Karpas-422 (cell line): ENCODE measurements around the gene PUS3. TPM values are rescaled to one million over a fixed set of nuclear protein-coding genes. Genes with fewer than 3 reads are reported as not detected.
"Not testable (repeated sequence)": the region's sequence is repeated elsewhere in the genome, so short reads cannot be mapped to it uniquely, and the experiment has no call there.

Source experiments
- DNase-seq: peaks from one replicate; pipeline ENCODE4 v3.0.0-alpha.2; 2015
- H2AFZ ChIP-seq: fragments of 200-600 bp; sonication (generic); 2 replicates; pipeline ENCODE4 v1.6.1; 2014; ENCODE audit warnings: antibody characterized with exemption, low read length, mixed read lengths
- H3K27ac ChIP-seq: fragments of 200-600 bp; sonication (generic); 2 replicates; pipeline ENCODE4 v1.5.1; 2014; ENCODE audit warnings: mild to moderate bottlenecking, low read length, moderate library complexity
- H3K27me3 ChIP-seq: fragments of 200-600 bp; sonication (generic); 2 replicates; pipeline ENCODE4 v1.6.1; 2014; ENCODE audit warnings: low read length, mixed read lengths
- H3K36me3 ChIP-seq: fragments of 200-600 bp; sonication (generic); 2 replicates; pipeline ENCODE4 v1.6.1; 2014; ENCODE audit warnings: low read length, mixed read lengths; ENCODE audit not compliant: insufficient read depth
- H3K4me1 ChIP-seq: fragments of 200-600 bp; sonication (generic); 2 replicates; pipeline ENCODE4 v1.6.1; 2014; ENCODE audit warnings: mild to moderate bottlenecking, low read length, mixed read lengths
- H3K4me2 ChIP-seq: fragments of 200-600 bp; sonication (generic); 2 replicates; pipeline ENCODE4 v1.6.1; 2014; ENCODE audit warnings: low read length, low read depth, mild to moderate bottlenecking; ENCODE audit not compliant: poor library complexity, severe bottlenecking
- H3K4me3 ChIP-seq: fragments of 200-600 bp; sonication (generic); 2 replicates; pipeline ENCODE4 v1.5.1; 2014; ENCODE audit warnings: mild to moderate bottlenecking, antibody characterized with exemption, low read length, mixed read lengths
- H3K79me2 ChIP-seq: fragments of 200-600 bp; sonication (generic); 2 replicates; pipeline ENCODE4 v1.6.1; 2014; ENCODE audit warnings: mild to moderate bottlenecking, low read length, mixed read lengths
- H3K9ac ChIP-seq: fragments of 200-600 bp; sonication (generic); 2 replicates; pipeline ENCODE4 v1.6.0; 2014; ENCODE audit warnings: low read length
- H3K9me2 ChIP-seq: fragments of 200-600 bp; sonication (generic), shearing (Covaris generic); replicated peaks from 2 replicates; pipeline ENCODE4 v1.6.0; 2014; ENCODE audit warnings: mild to moderate bottlenecking, low read length, moderate library complexity; ENCODE audit not compliant: insufficient read depth
- H3K9me3 ChIP-seq: fragments of 300-700, 200-600 bp; sonication (generic); 2 replicates; pipeline ENCODE4 v1.6.1; 2014; ENCODE audit warnings: low read length, mixed read lengths
- H4K20me1 ChIP-seq: fragments of 200-600 bp; sonication (generic); 2 replicates; pipeline ENCODE4 v1.6.1; 2014; ENCODE audit warnings: mild to moderate bottlenecking, antibody characterized with exemption, low read length, low read depth; ENCODE audit not compliant: insufficient read depth
- total RNA-seq: library from RNA; depleted of rRNA; stranded (reverse); fragments of >200 nt; shearing (Covaris generic); gene quantifications from 2 replicates; pipeline ENCODE4 v1.2.3, GENCODE V29; 2014; ENCODE audit warnings: low replicate concordance

PUS3 gene
- total RNA-seq, 1 experiment from 2014 or later = 3.1 TPM

DNA sequence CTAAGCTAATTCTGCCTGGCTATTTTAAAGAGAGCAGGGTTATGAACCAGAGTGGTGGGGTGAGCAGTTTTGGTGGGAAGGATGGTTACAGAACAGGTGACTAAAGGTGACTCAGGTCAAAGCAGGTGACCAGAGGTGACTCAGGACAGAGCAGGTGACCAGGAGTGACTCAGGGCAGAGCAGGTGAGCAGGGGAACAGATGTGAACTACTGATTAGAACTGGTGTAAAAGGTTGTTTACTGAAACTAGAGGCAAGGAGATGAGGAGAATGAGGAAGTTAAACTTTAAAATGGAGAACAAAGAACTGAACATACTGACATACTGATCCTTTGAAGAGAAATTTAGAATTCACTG, 30.9 kb downstream of the PUS3 start:
- H3K4me1 ChIP-seq = no peaks in the 10 kb centered on the region
- no peak overlapping the region for H3K4me2 ChIP-seq
- no peak for DNase-seq
- H3K79me2 ChIP-seq = no peaks in the 10 kb centered on the region
- H3K27me3 ChIP-seq = no peaks in the 10 kb centered on the region
- H3K9me2 ChIP-seq = no peaks in the 10 kb centered on the region
- H3K9ac ChIP-seq = no peak overlapping the region
- H2AFZ ChIP-seq = no peak overlapping the region
- no peak overlapping the region for H3K27ac ChIP-seq
- no peaks in the 10 kb centered on the region for H3K36me3 ChIP-seq
- H4K20me1 ChIP-seq = no peaks in the 10 kb centered on the region
- no peaks in the 10 kb centered on the region for H3K9me3 ChIP-seq
- H3K4me3 ChIP-seq = no peak overlapping the region

- Histone ChIP-seq H4K20me1 (no peaks in the 10 kb centered on the region), H3K36me3 (no peaks in the 10 kb centered on the region), H2AFZ (no peak overlapping the region), H3K9me3 (no peaks in the 10 kb centered on the region), H3K79me2 (no peaks in the 10 kb centered on the region), H3K4me2 (no peak overlapping the region), H3K4me3 (no peak overlapping the region), H3K27me3 (no peaks in the 10 kb centered on the region), H3K4me1 (no peaks in the 10 kb centered on the region), H3K9me2 (no peaks in the 10 kb centered on the region), H3K9ac (no peak overlapping the region), H3K27ac (no peak overlapping the region)
- peak; percentile 78 for DNase-seq
These were observed 31.4 kb downstream of the PUS3 start for GRCh38 chr11:125871391-125872137.

GRCh38 chr11:125869521-125869920, 33.5 kb downstream of the PUS3 start:
- no peak overlapping the region for H3K4me3 ChIP-seq
- no peaks in the 10 kb centered on the region for H3K79me2 ChIP-seq
- no peaks in the 10 kb centered on the region for H3K9me2 ChIP-seq
- no peaks in the 10 kb centered on the region for H3K9me3 ChIP-seq
- H3K4me1 ChIP-seq = no peaks in the 10 kb centered on the region
- no peak overlapping the region for H3K27ac ChIP-seq
- H3K4me2 ChIP-seq = no peak overlapping the region
- no peaks in the 10 kb centered on the region for H3K27me3 ChIP-seq
- DNase-seq = no peak
- no peaks in the 10 kb centered on the region for H3K36me3 ChIP-seq
- no peak overlapping the region for H3K9ac ChIP-seq
- H2AFZ ChIP-seq = no peak overlapping the region
- H4K20me1 ChIP-seq = no peaks in the 10 kb centered on the region

- H3K36me3 ChIP-seq, H3K9ac ChIP-seq, DNase-seq, H3K4me1 ChIP-seq, H3K79me2 ChIP-seq, H3K9me2 ChIP-seq, H4K20me1 ChIP-seq, H3K4me2 ChIP-seq, H3K9me3 ChIP-seq, H3K27ac ChIP-seq, H3K27me3 ChIP-seq, H3K4me3 ChIP-seq, H2AFZ ChIP-seq: not testable (repeated sequence)
These were observed 37.7 kb downstream of the PUS3 start for GRCh38 chr11:125865354-125865753.

GRCh38 chr11:125862786-125863185, 40.2 kb downstream of the PUS3 start:
- not testable (repeated sequence) for H3K4me3 ChIP-seq, H3K4me1 ChIP-seq, H3K4me2 ChIP-seq, H3K9ac ChIP-seq, H4K20me1 ChIP-seq, H3K36me3 ChIP-seq, H3K9me3 ChIP-seq, H3K9me2 ChIP-seq, H3K27ac ChIP-seq, H3K79me2 ChIP-seq, DNase-seq, H2AFZ ChIP-seq, H3K27me3 ChIP-seq

GRCh38 chr11:125857670-125858069, 45.3 kb downstream of the PUS3 start:
- not testable (repeated sequence) for H3K9ac ChIP-seq, H3K27ac ChIP-seq, H3K9me3 ChIP-seq, H3K9me2 ChIP-seq, H3K79me2 ChIP-seq, DNase-seq, H3K36me3 ChIP-seq, H3K27me3 ChIP-seq, H3K4me1 ChIP-seq, H3K4me2 ChIP-seq, H4K20me1 ChIP-seq, H3K4me3 ChIP-seq, H2AFZ ChIP-seq

DNA sequence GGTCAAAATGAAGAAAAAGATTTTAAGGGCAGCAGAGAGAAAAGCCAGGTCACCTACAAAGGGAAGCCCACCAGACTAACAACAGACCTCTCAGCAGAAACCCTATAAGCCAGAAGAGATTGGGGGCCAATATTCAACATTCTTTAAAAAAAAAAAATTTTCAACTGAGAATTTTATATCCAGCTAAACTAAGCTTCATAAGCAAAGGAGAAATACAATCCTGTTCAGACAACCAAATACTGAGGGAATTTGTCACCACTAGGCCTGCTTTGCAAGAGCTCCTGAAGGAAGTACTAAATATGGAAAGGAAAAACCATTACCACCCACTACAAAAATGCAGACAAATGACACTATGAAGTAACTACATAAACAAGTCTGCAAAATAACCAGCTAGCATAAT, 56.8 kb downstream of the PUS3 start:
- no peaks in the 10 kb centered on the region for H4K20me1 ChIP-seq
- H3K9me3 ChIP-seq = no peaks in the 10 kb centered on the region
- no peaks in the 10 kb centered on the region for H3K9me2 ChIP-seq
- H3K9ac ChIP-seq = no peak overlapping the region
- H3K4me2 ChIP-seq = no peak overlapping the region
- DNase-seq = no peak
- H2AFZ ChIP-seq = no peak overlapping the region
- H3K27ac ChIP-seq = no peak overlapping the region
- no peaks in the 10 kb centered on the region for H3K4me1 ChIP-seq
- no peaks in the 10 kb centered on the region for H3K27me3 ChIP-seq
- H3K79me2 ChIP-seq = no peaks in the 10 kb centered on the region
- H3K4me3 ChIP-seq = no peak overlapping the region
- H3K36me3 ChIP-seq = no peaks in the 10 kb centered on the region
